Left lung (tissue), 10 donors: ENCODE data around the gene HOXB6. TPM values are rescaled to one million over a fixed set of nuclear protein-coding genes. Genes with fewer than 3 reads are reported as not detected.

ENCODE experiments used
- ATAC-seq: fragments of 200-7000 bp; cut with Tn5 transposase; one replicate; pipeline ENCODE4 v1.9.1; 2020; ENCODE audit warnings: moderate library complexity
- DNase-seq, 4 donors: peaks; one replicate each; pipeline ENCODE4 v3.0.0-alpha.2; 2013 to 2020
- H3K27ac ChIP-seq, 2 donors: fragments of 200-600 bp; sonication (generic) in 1 of 2; one replicate each; pipeline versions ENCODE4 v1.5.0 to v1.8.0; 2020 to 2021
- H3K27me3 ChIP-seq, 2 donors: fragments of 200-600 bp; sonication (generic) in 1 of 2; one replicate each; pipeline versions ENCODE4 v1.5.0 to v1.8.0; 2020 to 2021
- H3K36me3 ChIP-seq, 2 donors: fragments of 200-600 bp; sonication (generic) in 1 of 2; one replicate each; pipeline versions ENCODE4 v1.5.0 to v1.8.0; 2020 to 2021
- H3K4me1 ChIP-seq, 2 donors: fragments of 200-600 bp; one replicate each; pipeline ENCODE4 v1.8.0; 2021
- H3K4me3 ChIP-seq, 2 donors: fragments of 200-600 bp; sonication (generic) in 1 of 2; one replicate each; pipeline versions ENCODE4 v1.5.0 to v1.8.0; 2020 to 2021; ENCODE audit warnings: mild to moderate bottlenecking in 1 of 2
- H3K9me3 ChIP-seq, 2 donors: fragments of 200-600 bp; sonication (generic) in 1 of 2; one replicate each; pipeline versions ENCODE4 v1.5.0 to v1.8.0; 2020 to 2021
- intact Hi-C, 2 donors: fragments of 100-400 bp; cut with DNase I; formaldehyde crosslinking; loops; one replicate each; pipeline versions ENCODE4 v1.11.2 to v1.14.2; 2022
- polyA plus RNA-seq, 6 donors: library from polyadenylated mRNA; unstranded; fragments of 120-200 nt; gene quantifications; one replicate each; pipeline ENCODE4 v1.2.1, GENCODE V29; 2013; ENCODE audit not compliant: insufficient read length in 6 of 6
- total RNA-seq, 2 donors: library from RNA; stranded (reverse); fragmentation: NEBNext Ultra II Directional; extraction: Animal tissue kit (Norgen Biotek cat#: 25700); gene quantifications; one replicate each; pipeline ENCODE4 v1.2.1, GENCODE V29; 2021
- TF ChIP-seq, protein P1 (sequence below), 2 donors: fragments of 200-600 bp; sonication (generic) in 1 of 2; IDR thresholded peaks; one replicate each; pipeline versions ENCODE4 v1.5.0 to v1.8.0; 2021; ENCODE audit warnings: antibody characterized with exemption in 2 of 2
- donor health status: DM: no; HTN: yes; CAD: no.
- donor health status: DM: no; HTN: no; CAD: no.

HOXB6 gene
- total and polyA plus RNA-seq, 8 donors, result 5.1 to 17.1 (median 12.1) TPM

DNA sequence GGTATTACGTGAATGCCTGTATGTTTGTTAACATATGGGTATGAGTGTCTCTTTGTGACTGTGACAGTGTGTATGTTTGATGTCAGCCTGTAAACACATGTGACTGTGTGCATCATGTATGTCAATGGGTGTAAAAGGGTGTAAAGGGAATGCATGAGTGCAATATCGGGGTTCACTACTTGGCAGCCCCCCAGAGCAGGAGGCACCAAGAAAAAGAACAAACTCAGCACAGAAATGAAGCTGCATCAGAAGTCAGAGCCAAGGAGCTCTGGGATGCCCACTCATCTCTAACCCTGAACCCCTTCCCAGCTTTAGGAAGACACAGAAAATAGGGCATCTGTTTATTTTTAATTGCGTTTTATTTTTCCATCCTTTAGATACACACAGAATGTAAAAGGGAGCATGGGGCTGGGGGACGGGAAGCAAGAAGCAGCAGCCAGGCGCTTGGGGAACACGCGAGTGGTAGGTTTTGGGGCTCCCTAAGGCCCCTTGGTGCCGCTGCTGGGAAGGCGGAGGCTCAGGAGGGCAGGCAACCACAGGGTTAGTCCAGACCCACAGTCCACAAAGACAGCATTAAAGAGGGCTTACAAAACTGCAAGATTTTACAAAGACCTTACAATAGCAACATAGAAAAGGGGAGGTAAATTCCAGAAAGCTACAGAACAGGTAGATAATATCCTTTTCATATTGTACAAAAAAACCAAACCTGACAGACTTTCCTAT, 2.3 kb upstream of the HOXB6 start:
- TF ChIP-seq, protein P1, sequence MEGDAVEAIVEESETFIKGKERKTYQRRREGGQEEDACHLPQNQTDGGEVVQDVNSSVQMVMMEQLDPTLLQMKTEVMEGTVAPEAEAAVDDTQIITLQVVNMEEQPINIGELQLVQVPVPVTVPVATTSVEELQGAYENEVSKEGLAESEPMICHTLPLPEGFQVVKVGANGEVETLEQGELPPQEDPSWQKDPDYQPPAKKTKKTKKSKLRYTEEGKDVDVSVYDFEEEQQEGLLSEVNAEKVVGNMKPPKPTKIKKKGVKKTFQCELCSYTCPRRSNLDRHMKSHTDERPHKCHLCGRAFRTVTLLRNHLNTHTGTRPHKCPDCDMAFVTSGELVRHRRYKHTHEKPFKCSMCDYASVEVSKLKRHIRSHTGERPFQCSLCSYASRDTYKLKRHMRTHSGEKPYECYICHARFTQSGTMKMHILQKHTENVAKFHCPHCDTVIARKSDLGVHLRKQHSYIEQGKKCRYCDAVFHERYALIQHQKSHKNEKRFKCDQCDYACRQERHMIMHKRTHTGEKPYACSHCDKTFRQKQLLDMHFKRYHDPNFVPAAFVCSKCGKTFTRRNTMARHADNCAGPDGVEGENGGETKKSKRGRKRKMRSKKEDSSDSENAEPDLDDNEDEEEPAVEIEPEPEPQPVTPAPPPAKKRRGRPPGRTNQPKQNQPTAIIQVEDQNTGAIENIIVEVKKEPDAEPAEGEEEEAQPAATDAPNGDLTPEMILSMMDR (IDR thresholded peaks at IDR 0.05), result no peak
- Histone ChIP-seq H3K9me3 (no peaks in the 10 kb centered on the region), H3K4me1 (peaks cover 3 to 35% of the 10 kb centered on the region in 2 donors), H3K4me3 (no peak overlapping the region), H3K27ac (no peak overlapping the region), H3K27me3 (peaks cover 87 to 100% of the 10 kb centered on the region in 2 donors), H3K36me3 (no peaks in the 10 kb centered on the region)
- ATAC-seq, result no peak
- intact Hi-C loops, result no loop called here
- DNase-seq, result no peak

DNA sequence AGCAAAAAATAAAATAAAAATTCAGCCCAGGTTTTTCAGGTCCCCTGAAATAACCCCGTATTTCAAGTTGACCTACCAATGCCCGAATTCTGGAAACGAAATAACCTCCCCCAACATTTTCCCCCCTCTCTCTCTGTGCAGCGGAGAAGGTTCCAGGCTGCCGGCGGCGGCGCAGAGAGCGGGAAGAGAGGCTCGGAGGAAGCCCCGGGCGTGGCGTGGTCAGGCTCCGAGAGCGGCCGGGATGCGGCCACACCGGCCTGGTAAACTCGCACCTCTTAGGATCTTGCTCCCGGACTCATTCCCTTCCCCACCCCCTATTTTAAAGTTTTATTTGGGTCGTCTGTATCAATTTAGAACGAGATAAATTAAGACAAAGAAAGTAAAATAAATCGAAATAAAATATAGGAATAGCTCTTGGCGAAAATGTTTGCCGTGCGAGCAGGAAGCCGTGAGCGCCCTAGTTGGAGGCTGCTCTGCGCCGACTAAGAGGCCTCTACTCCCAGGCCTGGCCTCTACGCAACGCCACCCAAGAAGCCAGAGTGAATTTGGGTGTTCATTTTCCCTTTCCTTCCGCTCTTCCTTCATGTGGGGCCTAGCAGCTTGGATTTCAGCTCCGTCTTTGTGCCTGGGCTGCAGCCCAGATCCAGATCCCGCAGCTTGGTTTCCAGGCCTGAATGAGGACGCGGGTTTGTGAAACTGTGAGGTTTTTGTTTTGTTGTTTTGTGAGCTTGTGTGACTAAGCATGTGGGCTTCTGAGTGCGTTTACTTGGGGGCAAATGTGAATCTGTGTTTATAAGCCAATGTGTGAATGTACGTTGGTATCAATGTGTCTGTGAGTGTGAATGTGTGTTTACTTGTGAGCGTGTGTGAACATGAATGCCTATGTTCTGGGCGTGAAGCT, 1.5 kb upstream of the HOXB6 start:
- Histone ChIP-seq H3K27me3 (peaks cover 89 to 100% of the 10 kb centered on the region in 2 donors), H3K4me3 (no peak overlapping the region)
- intact Hi-C loops, result no loop called here

DNA sequence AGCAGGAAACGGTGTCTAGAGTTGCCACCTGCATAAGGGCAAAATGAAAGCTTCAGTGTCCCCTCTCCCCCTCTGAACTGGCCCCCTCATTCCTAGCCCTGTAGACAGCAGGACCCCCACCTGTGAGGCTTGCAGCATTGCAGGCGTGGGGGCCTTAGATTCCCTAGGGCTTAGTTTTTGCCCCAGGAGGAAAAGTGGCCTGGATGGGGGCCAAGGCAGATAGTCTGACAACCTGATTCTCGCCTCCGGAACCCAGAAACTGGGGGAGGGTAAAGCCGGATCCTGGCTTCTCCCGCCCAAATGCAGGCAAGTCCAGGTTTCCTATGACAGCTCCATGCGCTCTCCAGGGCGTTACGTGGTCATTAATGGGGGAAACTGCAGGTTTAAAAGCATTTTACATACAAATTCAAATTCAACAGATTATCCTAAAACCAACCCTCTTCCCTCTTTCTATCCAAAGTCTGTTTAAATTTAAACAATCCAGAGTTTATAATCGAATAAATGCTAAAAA, 678 bp upstream of the HOXB6 start:
- Histone ChIP-seq H3K4me1 (peaks cover 3 to 22% of the 10 kb centered on the region in 2 donors), H3K4me3 (no peak overlapping the region), H3K27me3 (peaks cover 84 to 99% of the 10 kb centered on the region in 2 donors), H3K36me3 (no peaks in the 10 kb centered on the region), H3K9me3 (no peaks in the 10 kb centered on the region), H3K27ac (no peak overlapping the region)
- DNase-seq, result no peak
- intact Hi-C loops, result no loop called here
- TF ChIP-seq, protein P1 (IDR thresholded peaks at IDR 0.05), result no peak
- no peak for ATAC-seq

More for the DNA sequence above, 1.5 kb upstream of the HOXB6 start:
- Histone ChIP-seq H3K4me1 (peaks cover 3 to 30% of the 10 kb centered on the region in 2 donors), H3K9me3 (no peaks in the 10 kb centered on the region), H3K36me3 (no peaks in the 10 kb centered on the region), H3K27ac (no peak overlapping the region)
- DNase-seq, result no peak
- TF ChIP-seq, protein P1 (IDR thresholded peaks at IDR 0.05), result no peak
- no peak for ATAC-seq

DNA sequence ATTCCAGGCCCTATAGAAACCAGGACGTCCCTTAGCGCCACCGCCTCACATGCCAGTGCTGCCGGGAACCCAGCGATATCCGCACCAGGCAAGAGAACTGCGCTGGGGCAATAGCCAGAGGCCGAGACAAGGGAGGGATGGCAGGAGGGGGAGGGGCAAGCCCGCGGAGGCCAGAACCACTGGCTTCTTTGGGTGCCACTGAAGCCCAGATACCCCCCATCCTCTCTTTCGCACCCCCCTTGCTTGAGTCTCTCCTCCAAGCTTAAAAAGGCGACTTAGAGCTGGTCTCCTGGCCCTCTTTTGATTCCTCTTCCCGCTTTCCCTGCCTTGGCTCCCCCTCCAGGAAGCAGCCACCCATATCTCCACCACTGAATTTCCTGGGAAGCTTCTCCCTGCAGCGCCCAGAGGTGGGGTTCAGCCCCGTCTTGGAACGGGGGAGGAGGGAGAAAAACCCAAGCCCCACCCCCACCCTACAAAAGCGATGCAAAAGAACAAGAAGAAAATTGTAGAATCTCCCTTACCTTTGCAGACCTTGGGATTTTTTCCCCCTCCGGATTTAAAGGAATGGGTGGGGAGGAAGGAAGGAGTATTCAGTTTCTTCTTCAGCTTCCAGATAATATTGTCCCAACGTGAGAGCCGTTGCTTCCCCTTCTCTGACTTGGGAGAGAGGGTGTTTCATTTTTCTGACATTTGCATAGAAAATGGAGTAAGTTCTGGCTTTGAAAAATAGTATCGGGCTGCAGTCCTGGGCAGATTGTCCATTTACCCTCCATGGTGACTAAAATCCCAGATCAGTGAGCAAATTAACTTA, 622 bp downstream of the HOXB6 start:
- intact Hi-C loops, result no loop called here
- H3K27me3 ChIP-seq, result peaks cover 83 to 99% of the 10 kb centered on the region in 2 donors
- TF ChIP-seq, protein P1 (IDR thresholded peaks at IDR 0.05), result no peak
- ATAC-seq (no peak), DNase-seq (no peak)
- H3K36me3 ChIP-seq, result no peaks in the 10 kb centered on the region
- H3K4me1 ChIP-seq, result peaks cover 3 to 11% of the 10 kb centered on the region in 2 donors
- no peaks in the 10 kb centered on the region for H3K9me3 ChIP-seq
- peak overlapping the region in 1 of 2 donors; percentile 17 for H3K4me3 ChIP-seq
- H3K27ac ChIP-seq, result peak overlapping the region in 1 of 2 donors; percentile 7
